HG03103 (cell line): ENCODE measurements around the gene SDHAF2.

Experiments used
- ATAC-seq: cut with Tn5 transposase; IDR thresholded peaks from one replicate; pipeline ENCODE4 v1.9.1; 2021; ENCODE audit warnings: low read depth; ENCODE audit not compliant: unreplicated experiment

SDHAF2 gene

DNA sequence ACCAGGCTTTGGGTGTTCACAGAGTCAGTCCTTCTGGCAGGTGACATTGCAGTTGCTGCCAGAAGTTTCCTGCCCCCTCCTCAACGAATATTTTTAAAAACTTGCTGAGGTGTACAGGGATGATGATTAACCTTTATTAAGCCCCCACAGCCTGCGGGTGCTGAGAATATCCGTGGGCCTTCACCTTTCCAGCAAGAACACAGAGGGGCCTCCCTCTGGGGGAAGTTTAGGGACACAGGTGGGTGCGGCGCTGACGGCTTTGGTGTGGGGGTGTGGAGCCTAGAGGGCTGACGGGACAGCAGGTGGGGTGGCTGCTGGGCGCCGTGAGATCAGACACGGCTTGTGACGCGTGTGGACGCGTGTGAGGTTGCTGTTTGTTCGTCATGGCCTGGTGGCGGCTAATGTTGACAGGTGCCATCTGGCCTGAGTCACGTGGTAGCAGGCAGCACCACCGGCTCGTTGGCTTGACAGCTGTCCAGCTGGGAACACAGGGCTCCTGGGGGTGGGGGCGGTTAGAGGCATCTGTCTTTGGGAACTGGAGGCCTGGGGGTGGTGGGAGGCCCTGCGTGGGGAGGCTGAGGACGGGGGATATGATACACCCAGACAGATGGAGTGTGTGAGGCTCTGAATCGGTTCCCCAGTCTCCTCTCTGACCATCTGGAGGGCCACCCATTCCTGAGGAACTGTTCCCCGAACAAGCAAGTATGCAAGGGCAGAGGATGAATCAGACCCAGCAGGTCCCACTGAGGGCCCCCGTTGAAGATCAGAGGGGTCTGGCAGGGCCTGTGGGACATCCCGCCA lies 66.1 kb downstream of the SDHAF2 start:
- no peak for ATAC-seq
